Upper lobe of right lung (tissue), 1 donor: Measurements from ENCODE around the gene ARHGAP15. TPM values are rescaled to one million over a fixed set of nuclear protein-coding genes. Genes with fewer than 3 reads are reported as not detected.
A peak's percentile ranks its signal among the peaks of the same experiment; 100 is the strongest.

Experiments used
- ATAC-seq: fragments of 200-7000 bp; cut with Tn5 transposase; one replicate; pipeline ENCODE4 v1.9.1; 2020; ENCODE audit warnings: mild to moderate bottlenecking, moderate library complexity
- DNase-seq: peaks from one replicate; pipeline ENCODE4 v3.0.0-alpha.2; 2020
- H3K27ac ChIP-seq: fragments of 200-600 bp; one replicate; pipeline ENCODE4 v1.8.0; 2022
- H3K27me3 ChIP-seq: fragments of 200-600 bp; one replicate; pipeline ENCODE4 v1.8.0; 2022; ENCODE audit warnings: mild to moderate bottlenecking
- H3K36me3 ChIP-seq: fragments of 200-600 bp; one replicate; pipeline ENCODE4 v1.8.0; 2022
- H3K4me1 ChIP-seq: fragments of 200-600 bp; one replicate; pipeline ENCODE4 v1.8.0; 2022
- H3K4me3 ChIP-seq: fragments of 200-600 bp; one replicate; pipeline ENCODE4 v1.8.0; 2022; ENCODE audit warnings: mild to moderate bottlenecking
- H3K9me3 ChIP-seq: fragments of 200-600 bp; one replicate; pipeline ENCODE4 v1.8.0; 2022
- CTCF ChIP-seq: fragments of 200-600 bp; IDR thresholded peaks from one replicate; pipeline ENCODE4 v1.8.0; 2022; ENCODE audit warnings: antibody characterized with exemption
- intact Hi-C: fragments of 100-400 bp; cut with DNase I; formaldehyde crosslinking; loops from one replicate; pipeline ENCODE4 v1.11.0; 2022
- total RNA-seq: library from RNA; stranded (reverse); fragmentation: NEBNext Ultra II Directional; extraction: Animal tissue kit (Norgen Biotek cat#: 25700); gene quantifications from one replicate; pipeline ENCODE4 v1.2.1, GENCODE V29; 2021
- donor health status: DM: no; HTN: yes; CAD: no; lungs with severe emphysema.

Gene ARHGAP15
- total RNA-seq, 1 donor from 2014 or later: 19.2 TPM

- no peaks in the 10 kb centered on the region for H3K36me3 ChIP-seq
- H3K4me3 ChIP-seq: no peak overlapping the region
- intact Hi-C loops: no loop called here
- no peak for TF ChIP-seq CTCF
- H3K27ac ChIP-seq: no peak overlapping the region
- H3K27me3 ChIP-seq: no peaks in the 10 kb centered on the region
- H3K9me3 ChIP-seq: no peaks in the 10 kb centered on the region
- peaks cover 8% of the 10 kb centered on the region for H3K4me1 ChIP-seq
- DNase-seq (no peak), ATAC-seq (no peak)
These were observed 375.2 kb downstream of the ARHGAP15 start for GRCh38 chr2:143504397-143504796.

- no peak overlapping the region for H3K27ac ChIP-seq
- DNase-seq (no peak), ATAC-seq (peak; percentile 90)
- TF ChIP-seq CTCF: no peak
- no peaks in the 10 kb centered on the region for H3K9me3 ChIP-seq
- no peak overlapping the region for H3K4me3 ChIP-seq
- no peaks in the 10 kb centered on the region for H3K36me3 ChIP-seq
- intact Hi-C loops: no loop called here
- no peaks in the 10 kb centered on the region for H3K27me3 ChIP-seq
- H3K4me1 ChIP-seq: peaks cover 8% of the 10 kb centered on the region
These were observed 376.3 kb downstream of the ARHGAP15 start for GRCh38 chr2:143505542-143505941.

GRCh38 chr2:143513081-143513480 is 383.9 kb downstream of the ARHGAP15 start:
- DNase-seq (no peak), ATAC-seq (peak; percentile 85)
- no peaks in the 10 kb centered on the region for H3K36me3 ChIP-seq
- H3K27me3 ChIP-seq: no peaks in the 10 kb centered on the region
- intact Hi-C loops: no loop called here
- TF ChIP-seq CTCF: peak; percentile 67
- H3K4me1 ChIP-seq: no peaks in the 10 kb centered on the region
- no peaks in the 10 kb centered on the region for H3K9me3 ChIP-seq
- no peak overlapping the region for H3K27ac ChIP-seq
- H3K4me3 ChIP-seq: no peak overlapping the region

GRCh38 chr2:143514413-143514812 is 385.2 kb downstream of the ARHGAP15 start:
- no peak overlapping the region for H3K27ac ChIP-seq
- H3K27me3 ChIP-seq: no peaks in the 10 kb centered on the region
- ATAC-seq (no peak), DNase-seq (no peak)
- no peaks in the 10 kb centered on the region for H3K9me3 ChIP-seq
- intact Hi-C loops: no loop called here
- no peak for TF ChIP-seq CTCF
- no peak overlapping the region for H3K4me3 ChIP-seq
- H3K36me3 ChIP-seq: no peaks in the 10 kb centered on the region
- no peaks in the 10 kb centered on the region for H3K4me1 ChIP-seq

- intact Hi-C loops: no loop called here
- no peak for TF ChIP-seq CTCF
These were observed 386.1 kb downstream of the ARHGAP15 start for GRCh38 chr2:143515318-143515717.

GRCh38 chr2:143519521-143519920 is 390.3 kb downstream of the ARHGAP15 start:
- intact Hi-C loops: no loop called here
- Histone ChIP-seq H3K36me3 (no peaks in the 10 kb centered on the region), H3K4me3 (no peak overlapping the region), H3K27me3 (no peaks in the 10 kb centered on the region), H3K4me1 (no peaks in the 10 kb centered on the region), H3K9me3 (no peaks in the 10 kb centered on the region), H3K27ac (no peak overlapping the region)
- DNase-seq: no peak
- no peak for ATAC-seq
- TF ChIP-seq CTCF: no peak

More at GRCh38 chr2:143515318-143515717, 386.1 kb downstream of the ARHGAP15 start:
- Histone ChIP-seq H3K4me3 (no peak overlapping the region), H3K27me3 (no peaks in the 10 kb centered on the region), H3K4me1 (no peaks in the 10 kb centered on the region), H3K36me3 (no peaks in the 10 kb centered on the region), H3K27ac (no peak overlapping the region), H3K9me3 (no peaks in the 10 kb centered on the region)
- no peak for DNase-seq
- no peak for ATAC-seq
